DND-41 (cell line): ENCODE measurements around the gene PWWP2B.

Experiments
- CTCF ChIP-seq: IDR thresholded peaks from 2 replicates; pipeline ENCODE4 v1.5.1; 2012; ENCODE audit warnings: borderline replicate concordance, low read length, moderate library complexity, mild to moderate bottlenecking; ENCODE audit not compliant: poor library complexity, severe bottlenecking; ENCODE audit errors: extremely low read depth
- EZH2 ChIP-seq: IDR thresholded peaks from 3 replicates; pipeline ENCODE4 v1.6.1; 2012; ENCODE audit warnings: borderline replicate concordance, low read depth, mild to moderate bottlenecking, moderate library complexity, low read length, inconsistent platforms; ENCODE audit not compliant: severe bottlenecking

DNA sequence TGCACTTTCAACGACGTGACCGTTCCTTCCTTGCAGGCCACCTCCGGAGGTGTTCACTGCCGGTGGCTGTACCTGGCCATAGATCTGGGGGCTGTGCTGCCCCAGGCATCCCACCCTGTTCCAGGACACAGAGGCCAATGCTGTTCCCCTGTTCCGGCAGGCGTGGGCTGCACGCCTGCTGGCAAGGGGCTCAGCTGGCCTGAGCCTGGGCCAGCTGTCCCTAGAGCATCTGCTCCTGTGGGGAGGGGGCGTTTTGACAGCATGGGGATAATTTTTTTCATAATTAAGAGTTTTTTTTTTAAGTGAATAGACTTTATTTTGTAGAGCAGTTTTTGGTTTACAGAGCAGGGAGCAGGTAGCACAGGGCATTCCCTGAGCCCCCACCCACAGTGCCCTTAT is 28.8 kb downstream of the PWWP2B start:
- TF ChIP-seq CTCF (no peak), EZH2 (no peak)
